Natural killer cell (primary cell): ENCODE results near the gene TMEM175. TPM values are rescaled to one million over a fixed set of nuclear protein-coding genes. Genes with fewer than 3 reads are reported as not detected.
A peak's percentile ranks its signal among the peaks of the same experiment; 100 is the strongest.

Source experiments
- ATAC-seq, 3 donors: fragments of 150-1000 bp in 2 of 3; fragments of 200-7000 bp in 1 of 3; cut with Tn5 transposase; 1 replicate in 1 of 3; 2 replicates in 2 of 3; pipeline ENCODE4 v1.10.0; 2021; ENCODE audit warnings: mild to moderate bottlenecking in 2 of 3, moderate library complexity in 2 of 3
- DNase-seq, 2 donors: peaks; one replicate each; pipeline versions ENCODE4 v3.0.0 to v3.0.0-alpha.2; 2013 to 2021; ENCODE audit warnings: mixed read lengths in 1 of 2
- H3K27ac ChIP-seq: one replicate; pipeline ENCODE4 v1.5.1; 2013; ENCODE audit warnings: mild to moderate bottlenecking, low read length
- H3K27me3 ChIP-seq: one replicate; pipeline ENCODE4 v1.6.1; 2013; ENCODE audit warnings: low read length; ENCODE audit not compliant: control insufficient read depth, insufficient read depth
- H3K36me3 ChIP-seq: one replicate; pipeline ENCODE4 v1.6.1; 2013; ENCODE audit warnings: low read length; ENCODE audit not compliant: control insufficient read depth, insufficient read depth
- H3K4me1 ChIP-seq: one replicate; pipeline ENCODE4 v1.6.1; 2013; ENCODE audit warnings: low read length; ENCODE audit not compliant: control insufficient read depth, insufficient read depth
- H3K4me3 ChIP-seq: one replicate; pipeline ENCODE4 v1.5.1; 2013; ENCODE audit warnings: low read length
- H3K9me3 ChIP-seq: one replicate; pipeline ENCODE4 v1.6.1; 2013; ENCODE audit warnings: low read length; ENCODE audit not compliant: control insufficient read depth, insufficient read depth
- H3K27ac Mint-ChIP-seq, 2 donors: one replicate each; pipeline ENCODE4 v1.8.0; 2022; ENCODE audit warnings: mild to moderate bottlenecking in 2 of 2, mixed read lengths in 2 of 2, moderate library complexity in 1 of 2
- H3K27me3 Mint-ChIP-seq, 2 donors: one replicate each; pipeline ENCODE4 v1.8.0; 2022; ENCODE audit warnings: low read depth in 2 of 2, mixed read lengths in 2 of 2
- H3K36me3 Mint-ChIP-seq: one replicate; pipeline ENCODE4 v1.8.0; 2022; ENCODE audit warnings: mixed read lengths
- H3K4me1 Mint-ChIP-seq, 2 donors: one replicate each; pipeline ENCODE4 v1.8.0; 2022; ENCODE audit warnings: mixed read lengths in 2 of 2
- H3K4me3 Mint-ChIP-seq: one replicate; pipeline ENCODE4 v1.8.0; 2022; ENCODE audit warnings: mild to moderate bottlenecking, moderate library complexity, mixed read lengths
- H3K9me3 Mint-ChIP-seq, 2 donors: one replicate each; pipeline ENCODE4 v1.8.0; 2022; ENCODE audit warnings: mixed read lengths in 2 of 2
- CTCF ChIP-seq: fragments of 200-600 bp; IDR thresholded peaks from one replicate; pipeline ENCODE4 v1.8.0; 2022; ENCODE audit warnings: antibody characterized with exemption
- WGBS: methylation state at CpG from one replicate; pipeline ENCODE4 v1.1.7; 2013; ENCODE audit warnings: missing lambda C conversion rate; ENCODE audit not compliant: insufficient coverage; 5-methylcytosine and 5-hydroxymethylcytosine counted together
- intact Hi-C: fragments of 100-400 bp; cut with micrococcal nuclease; formaldehyde crosslinking; loops from one replicate; pipeline ENCODE4 v1.14.2; 2022
- total RNA-seq, 4 donors: library from RNA; stranded (reverse); fragments of 120-200 nt in 1 of 4; gene quantifications; one replicate each; pipeline versions ENCODE4 v1.2.3 to v1.2.4, GENCODE V29; 2013 to 2022

Gene TMEM175
- total RNA-seq, 3 donors from 2014 or later (not counting 1 experiment from before 2014, with no cell fraction given): 72.8 to 79.8 (median 73.2) TPM

GRCh38 chr4:887034-887763 is 45.1 kb upstream of the TMEM175 start:
- Histone ChIP-seq H3K36me3 (peaks cover 61% of the 10 kb centered on the region), H3K4me3 (no peak overlapping the region), H3K9me3 (no peaks in the 10 kb centered on the region), H3K27me3 (no peaks in the 10 kb centered on the region), H3K4me1 (no peaks in the 10 kb centered on the region), H3K27ac (no peak overlapping the region)
- WGBS: 96% methylated on average over 63 of the region's 63 CpGs
- H3K4me3 Mint-ChIP-seq: no peak overlapping the region
- no peaks in the 10 kb centered on the region for H3K36me3 Mint-ChIP-seq
- DNase-seq: no peak
- no peaks in the 10 kb centered on the region for H3K9me3 Mint-ChIP-seq
- no peaks in the 10 kb centered on the region for H3K27me3 Mint-ChIP-seq
- H3K4me1 Mint-ChIP-seq: peaks cover 0 to 8% of the 10 kb centered on the region in 2 donors
- no peak for TF ChIP-seq CTCF
- intact Hi-C loops: no loop called here
- H3K27ac Mint-ChIP-seq: peak overlapping the region in 1 of 2 donors; percentile 39
- ATAC-seq: peak in 1 of 3 donors; percentile 17

GRCh38 chr4:888029-888428 is 44.2 kb upstream of the TMEM175 start:
- Histone ChIP-seq H3K36me3 (peaks cover 61% of the 10 kb centered on the region), H3K4me1 (no peaks in the 10 kb centered on the region), H3K4me3 (no peak overlapping the region), H3K27ac (no peak overlapping the region), H3K27me3 (no peaks in the 10 kb centered on the region), H3K9me3 (no peaks in the 10 kb centered on the region)
- intact Hi-C loops: no loop called here
- peaks cover 0 to 8% of the 10 kb centered on the region in 2 donors for H3K4me1 Mint-ChIP-seq
- no peaks in the 10 kb centered on the region for H3K27me3 Mint-ChIP-seq
- no peaks in the 10 kb centered on the region for H3K9me3 Mint-ChIP-seq
- H3K27ac Mint-ChIP-seq: peak overlapping the region in 1 of 2 donors; percentile 39
- H3K4me3 Mint-ChIP-seq: no peak overlapping the region
- no peaks in the 10 kb centered on the region for H3K36me3 Mint-ChIP-seq
- no peak for DNase-seq
- TF ChIP-seq CTCF: no peak
- 97% methylated on average over 23 of the region's 23 CpGs for WGBS
- no peak for ATAC-seq

GRCh38 chr4:889516-889915 is 42.7 kb upstream of the TMEM175 start:
- Histone ChIP-seq H3K36me3 (peaks cover 63% of the 10 kb centered on the region), H3K27me3 (no peaks in the 10 kb centered on the region), H3K27ac (no peak overlapping the region), H3K4me3 (no peak overlapping the region), H3K4me1 (no peaks in the 10 kb centered on the region), H3K9me3 (no peaks in the 10 kb centered on the region)
- Mint-ChIP-seq H3K27me3 (no peaks in the 10 kb centered on the region), H3K36me3 (no peaks in the 10 kb centered on the region), H3K4me3 (no peak overlapping the region), H3K4me1 (peaks cover 0 to 8% of the 10 kb centered on the region in 2 donors), H3K27ac (no peak overlapping the region), H3K9me3 (no peaks in the 10 kb centered on the region)
- intact Hi-C loops: no loop called here
- no peak for DNase-seq
- WGBS: 98% methylated on average over 16 of the region's 16 CpGs
- ATAC-seq: no peak
- TF ChIP-seq CTCF: no peak
